Measurements from ENCODE around the gene SULT1A2.
"Not testable (repeated sequence)": the region's sequence is repeated elsewhere in the genome, so short reads cannot be mapped to it uniquely, and the experiment has no call there.

The SULT1A2 gene

DNA sequence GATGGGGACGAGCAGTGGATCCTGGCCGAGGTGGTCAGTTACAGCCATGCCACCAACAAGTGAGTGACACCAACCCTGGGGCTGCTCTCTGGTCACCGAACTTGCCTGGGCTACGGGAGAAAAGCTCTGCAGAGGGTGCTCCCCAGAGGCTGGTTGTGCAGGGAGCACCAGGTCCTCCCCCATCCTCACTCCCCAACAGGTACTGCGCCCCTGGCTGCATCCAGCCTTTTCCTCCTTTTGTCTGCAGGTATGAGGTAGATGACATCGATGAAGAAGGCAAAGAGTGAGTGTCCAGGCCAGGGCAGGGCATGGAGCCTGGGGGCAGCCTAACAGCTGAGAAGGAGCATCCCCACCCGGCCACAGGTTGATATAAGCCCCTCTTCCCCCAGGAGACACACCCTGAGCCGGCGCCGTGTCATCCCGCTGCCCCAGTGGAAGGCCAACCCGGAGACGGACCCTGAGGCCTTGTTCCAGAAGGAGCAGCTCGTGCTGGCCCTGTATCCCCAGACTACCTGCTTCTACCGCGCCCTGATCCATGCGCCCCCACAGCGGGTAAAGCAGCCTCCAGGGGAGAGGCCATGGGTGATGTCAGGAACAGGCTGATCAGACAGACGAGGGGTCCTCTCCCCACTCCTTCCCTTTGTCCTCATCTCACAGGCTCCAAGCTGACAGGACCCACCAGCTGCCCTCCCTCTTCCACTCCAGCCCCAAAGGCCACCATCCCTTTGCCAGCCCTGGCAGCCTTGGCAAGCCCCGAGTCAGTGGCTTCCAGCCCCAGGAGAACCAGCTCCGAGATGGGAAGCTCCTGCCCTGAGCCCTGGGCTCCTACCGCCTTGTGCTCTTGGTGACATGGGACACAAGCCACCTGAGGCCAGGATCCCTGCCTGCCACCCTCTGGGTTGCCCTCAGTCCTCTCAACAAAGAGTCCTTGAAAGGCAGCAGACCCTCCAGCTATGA, 6.2 kb downstream of the SULT1A2 start:
- no peak for DNase-seq

GRCh38 chr16:28589930-28590329, 6.9 kb downstream of the SULT1A2 start:
- DNase-seq = no peak

DNA sequence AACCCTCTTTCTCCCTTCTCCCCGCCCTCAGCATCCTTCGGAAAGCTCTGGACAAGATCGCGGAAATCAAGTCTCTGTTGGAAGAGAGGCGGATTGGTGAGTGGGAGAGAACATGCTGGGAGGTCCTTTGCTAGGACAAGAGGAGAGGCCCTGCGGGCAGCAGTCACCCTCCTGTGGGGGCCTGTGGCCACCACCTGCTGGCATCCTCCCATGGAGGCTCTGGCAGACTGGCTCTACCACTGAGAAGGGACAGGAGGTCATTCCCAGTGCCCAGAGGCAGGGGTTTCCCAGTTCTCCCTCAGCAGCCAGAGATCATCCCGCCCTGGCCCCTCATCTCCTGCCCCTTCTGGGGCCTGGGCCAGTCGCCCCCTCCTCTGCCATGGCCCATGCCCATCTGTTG, 7.8 kb downstream of the SULT1A2 start:
- DNase-seq = no peak

DNA sequence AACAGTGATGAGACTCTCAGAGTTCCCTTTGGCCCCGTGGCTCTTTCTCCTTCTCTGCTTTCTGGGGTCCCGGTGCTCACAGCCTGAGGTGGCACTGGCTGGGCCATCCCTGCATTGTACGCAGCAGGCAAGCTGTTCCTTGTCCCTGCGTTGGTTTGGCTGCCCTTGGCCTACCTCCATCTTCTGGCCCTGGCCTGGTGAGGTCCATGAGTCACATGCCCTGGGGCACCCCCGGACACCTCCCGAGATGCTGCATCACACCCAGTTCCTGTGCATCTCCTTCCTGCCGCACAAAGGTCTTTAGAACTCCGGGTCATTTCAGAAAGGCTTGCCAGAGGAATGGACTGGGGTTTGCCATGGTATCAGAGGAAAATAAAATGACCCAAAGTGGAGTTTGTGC, 9.5 kb downstream of the SULT1A2 start:
- no peak for DNase-seq

DNA sequence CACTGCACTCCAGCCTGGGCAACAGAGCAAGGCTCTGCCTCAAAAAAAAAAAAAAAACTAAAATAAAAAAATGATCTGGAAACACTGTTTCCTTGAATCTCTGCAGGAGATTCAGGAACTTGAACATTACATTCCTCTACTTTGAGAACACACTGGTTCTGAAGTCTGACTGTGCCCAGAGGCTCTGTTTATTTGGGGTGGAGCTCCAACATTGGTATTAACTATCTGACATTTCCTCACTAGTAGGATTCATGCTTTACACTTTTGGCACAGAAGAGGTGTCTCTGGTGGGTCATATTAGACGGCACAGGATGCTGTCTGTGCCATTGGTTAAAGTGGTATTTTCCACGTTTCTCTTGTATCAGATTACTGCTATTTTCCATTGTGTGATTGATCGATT, 10.4 kb downstream of the SULT1A2 start:
- DNase-seq = no peak

GRCh38 chr16:28585674-28586073, 11.2 kb downstream of the SULT1A2 start:
- no peak for DNase-seq

- no peak for DNase-seq
Observed at GRCh38 chr16:28580726-28581315, 16.0 kb downstream of the SULT1A2 start.

- DNase-seq = no peak
Observed at GRCh38 chr16:28575446-28576109, 21.3 kb downstream of the SULT1A2 start.

DNA sequence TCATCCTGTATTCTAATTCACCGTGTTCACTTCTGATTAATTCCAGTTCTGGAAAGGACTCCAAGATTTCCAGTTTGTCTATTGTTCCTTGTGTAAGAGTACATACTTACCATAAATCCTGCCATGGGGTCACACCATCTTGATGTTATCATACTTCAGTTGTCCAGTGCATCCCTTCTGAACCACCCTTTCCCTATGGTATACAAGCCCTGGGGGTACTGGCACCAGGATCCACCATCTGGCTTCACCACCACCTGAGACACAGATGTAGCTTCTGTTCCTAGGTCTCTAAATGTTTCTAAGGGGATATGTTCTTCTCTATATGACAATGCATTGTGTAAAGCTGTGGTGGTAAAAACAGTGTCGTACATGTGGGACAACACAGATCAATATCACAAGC, 21.9 kb downstream of the SULT1A2 start:
- DNase-seq = no peak

DNA sequence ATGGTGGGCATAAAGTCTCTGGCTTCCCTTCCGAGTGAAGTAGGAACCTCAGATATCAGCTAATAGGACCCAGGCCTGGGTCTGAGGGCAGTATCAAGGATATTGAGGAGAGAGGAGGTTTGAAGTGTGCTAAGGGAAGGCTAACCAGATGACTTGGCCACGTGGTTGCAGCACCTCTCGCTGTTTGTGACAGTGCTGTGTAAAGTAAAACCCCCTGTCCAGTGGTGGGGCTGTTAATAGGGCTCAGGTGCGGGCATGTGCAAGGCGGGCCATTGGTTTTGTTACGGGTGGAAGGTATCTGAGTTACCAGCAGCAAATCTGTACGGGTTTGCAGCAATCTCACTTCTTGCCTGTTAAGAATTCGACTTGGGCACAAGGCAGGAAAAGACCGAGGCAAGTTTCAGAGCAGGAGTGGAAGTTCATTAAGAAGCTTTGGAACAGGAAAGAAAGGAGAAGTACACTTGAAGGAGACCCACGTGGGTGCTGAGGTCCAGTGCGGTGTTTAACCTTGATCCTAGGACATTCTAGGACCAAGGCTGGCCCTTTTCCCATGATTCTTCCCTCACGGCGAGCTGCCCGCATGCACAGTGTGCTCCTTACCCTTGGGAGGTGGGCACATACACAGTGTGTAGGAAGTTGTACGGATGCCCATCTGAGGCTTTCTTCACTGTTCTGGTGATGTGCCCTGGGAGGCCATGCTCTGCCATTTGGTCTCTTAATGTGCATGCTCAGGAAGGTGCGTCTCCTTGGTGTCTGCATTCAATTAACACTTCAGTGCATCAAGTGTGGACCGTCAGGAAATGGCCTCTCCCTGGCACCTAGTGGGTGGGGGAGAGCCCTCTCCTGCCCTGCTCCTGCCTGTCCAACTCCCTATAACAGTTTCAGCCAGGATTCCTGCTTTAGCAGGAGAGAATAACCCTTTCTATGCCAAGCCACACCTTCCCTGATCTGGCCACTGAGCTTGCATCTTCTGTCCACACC, 22.8 kb downstream of the SULT1A2 start:
- no peak for DNase-seq

DNA sequence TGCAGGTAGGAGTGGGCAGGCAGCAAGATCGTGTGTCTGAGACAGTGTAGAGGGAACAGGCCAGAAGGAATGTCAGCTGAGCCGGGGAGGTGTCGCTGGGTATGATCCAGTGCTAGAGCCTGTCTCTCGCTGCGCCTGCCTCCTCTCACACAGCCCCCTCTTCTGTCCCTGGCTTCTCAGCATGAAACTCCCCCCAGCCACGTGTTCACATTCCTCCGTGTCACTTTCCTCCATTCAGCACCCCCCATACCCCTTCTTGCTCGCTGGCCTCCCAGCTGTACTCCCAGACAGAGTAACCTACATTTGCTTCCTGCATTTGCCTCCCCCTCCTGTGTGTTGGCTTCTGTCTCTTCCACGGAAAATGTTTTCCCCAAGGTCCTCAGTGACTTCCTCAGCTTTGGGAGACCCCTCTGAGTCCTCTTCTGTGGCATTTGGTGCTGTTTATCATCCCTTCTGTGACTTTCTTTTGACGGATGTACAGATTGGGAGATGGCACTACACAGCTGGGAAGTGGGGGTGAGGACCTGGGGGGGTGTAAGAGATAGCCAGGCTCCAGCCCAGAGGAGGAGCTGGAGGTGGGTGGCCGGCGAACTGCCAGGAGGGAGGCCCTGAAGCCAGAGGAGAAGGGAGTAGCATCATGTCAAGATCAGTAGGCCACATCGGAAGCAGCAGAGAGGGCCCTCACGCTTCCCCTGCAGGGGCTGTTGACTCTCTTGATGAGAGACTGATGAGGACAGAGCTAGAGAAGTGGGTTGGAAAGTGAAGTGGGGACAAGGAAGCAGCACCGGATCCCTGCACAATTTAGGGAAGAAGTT, 23.9 kb downstream of the SULT1A2 start:
- peak; percentile 76 for DNase-seq

DNA sequence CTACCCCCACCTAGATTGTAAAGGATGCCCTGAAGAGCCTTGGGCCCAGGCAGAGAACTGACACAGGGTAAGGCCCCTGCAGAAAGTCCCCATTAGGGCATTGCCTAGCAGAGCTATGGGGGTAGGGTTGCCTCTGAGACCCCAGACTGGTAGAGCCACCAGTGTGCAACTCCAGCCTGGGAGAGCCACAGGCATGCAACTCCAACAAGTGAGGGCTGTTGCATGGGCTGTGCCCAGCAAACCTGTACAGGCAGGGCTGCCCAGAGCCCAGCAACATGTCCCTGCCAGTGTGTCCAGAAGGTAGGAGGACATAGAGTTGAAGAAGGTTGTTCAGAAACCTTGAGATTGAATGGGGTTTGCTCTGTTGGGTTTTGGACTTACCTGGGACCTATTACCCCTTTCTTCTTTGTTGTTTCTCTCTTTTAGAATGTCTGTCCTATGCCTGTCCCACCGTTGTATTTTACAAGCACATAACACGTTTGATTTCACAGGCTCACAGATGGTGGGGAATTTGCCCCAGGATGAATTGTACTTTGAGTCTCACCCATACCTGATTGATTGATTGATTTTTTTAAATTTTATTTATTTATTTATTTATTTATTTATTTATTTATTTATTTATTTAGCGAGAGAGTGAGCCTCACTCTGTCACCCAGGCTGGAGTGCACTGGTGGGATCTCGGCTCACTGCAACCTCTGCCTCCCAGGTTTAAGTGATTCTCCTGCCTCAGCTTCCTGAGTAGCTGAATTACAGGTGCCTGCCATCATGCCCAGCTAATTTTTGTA, 26.7 kb downstream of the SULT1A2 start:
- no peak for DNase-seq

GRCh38 chr16:28569021-28569420, 27.8 kb downstream of the SULT1A2 start:
- peak; percentile 43 for DNase-seq

- no peak for DNase-seq
Observed at GRCh38 chr16:28567292-28567691, 29.6 kb downstream of the SULT1A2 start.

DNA sequence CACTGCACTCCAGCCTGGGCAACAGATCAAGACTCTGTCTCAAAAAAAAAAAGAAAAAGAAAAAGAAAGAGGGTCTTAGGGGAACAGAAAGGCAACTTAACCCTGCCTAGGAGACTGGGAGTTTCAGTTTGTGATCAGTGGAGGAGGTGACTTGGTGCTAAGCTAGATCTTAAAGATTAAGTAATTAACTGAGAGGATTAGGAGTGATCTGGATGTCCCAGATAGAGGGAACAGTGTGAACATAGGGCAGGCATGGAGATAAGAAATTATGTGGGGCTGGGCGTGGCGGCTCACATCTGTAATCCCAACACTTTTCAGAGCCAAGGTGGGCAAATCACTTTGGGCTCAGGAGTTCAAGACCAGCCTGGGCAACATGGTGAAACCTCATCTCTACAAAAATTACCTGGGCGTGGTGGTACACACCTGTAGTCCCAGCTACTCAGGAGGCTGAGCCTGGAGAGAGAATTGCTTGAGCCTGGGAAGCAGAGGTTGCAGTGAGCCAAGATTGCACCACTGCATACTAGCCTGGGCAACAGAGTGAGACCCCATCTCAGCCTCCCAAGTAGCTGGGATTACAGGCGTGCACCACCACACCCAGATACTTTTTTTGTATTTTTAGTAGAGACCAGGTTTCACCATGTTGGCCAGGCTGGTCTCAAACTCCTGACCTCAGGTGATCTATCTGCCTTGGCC, 30.5 kb downstream of the SULT1A2 start:
- DNase-seq = not testable (repeated sequence)

- no peak for DNase-seq
Observed at GRCh38 chr16:28563218-28563617, 33.6 kb downstream of the SULT1A2 start.

DNA sequence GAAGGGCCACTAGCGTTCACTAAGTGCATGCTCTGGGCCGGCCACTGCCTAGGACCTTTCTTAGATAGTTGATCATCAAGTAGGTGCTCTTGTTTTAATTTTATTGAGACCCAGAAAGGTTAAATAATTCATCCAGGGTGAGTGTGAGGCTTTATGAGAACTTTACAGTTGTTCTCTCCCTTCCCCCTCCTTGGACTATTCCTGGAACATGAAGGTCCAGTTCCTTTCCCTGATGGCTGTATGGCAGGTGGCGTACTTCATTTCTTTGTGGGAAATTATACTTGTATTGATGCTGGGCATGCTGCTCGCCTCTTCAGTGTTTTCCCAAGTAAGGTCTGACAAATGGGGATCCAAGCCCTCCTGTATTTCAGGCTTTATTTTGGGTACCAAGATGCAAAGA, 34.7 kb downstream of the SULT1A2 start:
- no peak for DNase-seq

- no peak for DNase-seq
Observed at GRCh38 chr16:28561557-28562187, 35.2 kb downstream of the SULT1A2 start.

- peak; percentile 19 for DNase-seq
Observed at GRCh38 chr16:28558456-28558855, 38.4 kb downstream of the SULT1A2 start.
